HG03469 (cell line): ENCODE results near the gene OTP.

ENCODE experiments used
- ATAC-seq: cut with Tn5 transposase; IDR thresholded peaks from one replicate; pipeline ENCODE4 v1.9.1; 2021; ENCODE audit warnings: mild to moderate bottlenecking, moderate library complexity, moderate number of reproducible peaks; ENCODE audit not compliant: unreplicated experiment

Gene OTP

DNA sequence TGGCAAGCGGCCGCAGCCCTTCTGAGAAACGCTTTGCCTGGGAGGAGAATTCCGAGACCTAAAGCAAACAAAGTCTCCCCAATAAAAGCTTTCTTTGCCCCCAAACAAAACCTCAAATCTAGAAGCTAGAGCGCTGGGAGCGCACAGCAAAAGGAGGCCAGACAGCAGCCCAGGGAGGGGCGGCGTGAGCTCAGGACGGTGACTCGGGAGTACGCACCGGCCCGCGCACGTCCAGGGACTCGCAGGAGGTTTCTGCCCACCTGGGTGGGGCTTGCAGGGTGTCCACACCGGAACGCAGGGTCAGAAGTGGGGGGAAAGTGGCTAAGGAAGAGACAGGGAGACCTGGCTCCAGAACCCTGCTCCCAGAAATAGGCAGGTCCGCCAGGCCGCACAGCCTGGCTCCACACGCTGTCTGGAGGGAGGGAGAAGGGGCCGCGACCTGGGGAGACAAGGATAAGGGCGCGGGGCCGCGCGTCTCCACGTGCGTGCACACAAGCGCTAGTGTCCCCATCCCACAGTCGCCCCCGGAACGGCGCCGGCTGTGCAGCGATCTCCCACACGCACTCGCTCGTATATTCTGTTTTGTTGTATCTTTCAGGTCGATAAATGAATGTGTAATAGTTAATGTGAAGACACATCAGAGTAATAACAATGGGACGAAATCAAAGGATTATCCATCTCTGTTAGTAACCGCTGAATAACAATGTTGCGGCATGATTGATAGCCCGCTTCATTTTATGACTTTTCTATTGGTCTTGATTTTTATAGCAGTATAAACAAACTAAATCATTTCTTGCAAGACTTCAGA is 2.3 kb upstream of the OTP start:
- ATAC-seq = no peak

GRCh38 chr5:77638763-77639671 is 504 bp upstream of the OTP start:
- no peak for ATAC-seq

GRCh38 chr5:77637170-77637997 is 1.1 kb downstream of the OTP start:
- no peak for ATAC-seq

GRCh38 chr5:77636641-77637169 is 1.8 kb downstream of the OTP start:
- ATAC-seq = no peak

DNA sequence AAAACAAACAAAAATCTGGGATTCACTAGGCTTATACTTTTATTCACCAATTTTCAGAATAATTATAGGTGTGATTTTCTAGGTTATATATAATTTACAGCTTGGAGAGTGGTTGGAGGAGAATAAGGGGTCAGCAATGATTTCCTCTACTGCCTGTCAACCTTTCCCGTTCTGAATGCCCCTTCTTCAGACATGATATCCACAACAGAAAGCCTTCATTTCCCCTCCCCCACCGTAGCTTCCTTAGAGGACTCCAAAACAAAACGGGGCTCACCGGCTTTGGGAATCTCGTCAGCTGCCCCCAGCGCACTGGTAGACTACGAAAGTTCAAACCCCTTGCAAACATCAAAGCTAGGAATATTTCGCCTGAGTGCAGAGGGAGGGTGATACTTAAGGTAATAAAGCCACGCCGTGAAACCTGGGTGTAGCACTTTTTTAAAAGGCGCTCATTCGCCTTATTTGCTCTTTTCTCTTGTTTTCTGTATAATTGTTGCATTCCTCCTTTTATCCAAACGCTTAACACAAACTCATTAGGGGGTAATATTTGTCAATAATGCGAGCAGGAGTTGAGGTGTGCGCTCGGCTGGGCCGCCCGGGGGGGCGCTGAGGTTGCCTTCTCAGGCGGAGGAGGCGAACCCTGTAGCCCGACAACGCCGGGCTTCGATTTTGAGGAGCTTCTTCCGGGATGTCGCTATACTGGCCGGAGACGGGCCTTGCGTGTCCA is 2.4 kb downstream of the OTP start:
- no peak for ATAC-seq

GRCh38 chr5:77635067-77635916 is 3.2 kb downstream of the OTP start:
- ATAC-seq = no peak

DNA sequence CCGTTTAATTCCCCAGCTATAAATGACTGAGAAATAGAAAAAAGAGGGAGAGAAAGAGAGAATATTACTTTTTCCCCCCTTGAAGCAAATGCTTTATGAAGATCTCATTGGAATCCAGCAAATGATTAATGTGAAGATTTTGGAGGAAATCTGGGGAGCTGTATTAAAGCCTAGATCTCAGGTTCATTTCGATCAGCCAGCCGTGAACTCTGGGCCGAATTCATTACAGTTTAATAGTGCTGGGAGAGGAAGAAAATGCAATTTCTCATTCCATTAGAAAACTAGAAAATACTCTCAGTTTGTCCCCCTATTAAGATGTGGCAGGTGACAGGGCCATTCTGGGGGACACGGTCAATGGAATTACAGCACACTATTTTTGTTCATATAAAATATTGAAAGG is 4.8 kb downstream of the OTP start:
- no peak for ATAC-seq

GRCh38 chr5:77633207-77633675 is 5.3 kb downstream of the OTP start:
- ATAC-seq = no peak

DNA sequence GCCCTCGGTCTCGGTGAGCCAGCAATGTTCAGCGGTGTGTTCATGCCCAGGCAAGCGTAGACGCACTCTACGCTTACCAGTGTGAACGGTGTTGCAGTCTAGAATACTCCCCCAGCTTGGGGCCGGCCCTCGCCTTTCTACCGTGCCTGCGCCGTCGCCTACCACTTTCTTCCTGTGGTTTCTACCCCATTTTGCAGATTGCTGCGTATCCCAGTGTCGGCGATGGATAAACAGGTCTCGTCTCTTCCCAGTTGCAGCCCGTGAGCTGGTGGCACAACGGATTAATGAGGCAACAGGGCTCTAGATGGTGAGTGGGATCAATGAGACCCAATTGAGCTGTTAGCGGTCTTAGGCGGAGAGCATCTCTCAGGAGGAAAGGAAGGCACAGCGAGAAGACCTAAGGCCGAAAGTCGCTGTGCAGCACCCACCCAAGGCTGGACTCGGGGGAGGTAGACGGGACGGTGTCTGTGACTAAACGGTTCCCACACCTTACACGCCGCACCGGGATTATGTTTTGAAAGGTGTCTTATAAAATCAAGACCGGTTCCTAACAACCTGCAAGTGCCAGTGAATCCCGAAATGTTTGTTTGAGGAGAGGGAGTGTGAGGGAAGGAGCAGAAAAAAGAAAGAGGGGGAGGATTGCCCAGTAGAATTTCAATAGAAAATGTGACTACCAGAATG is 5.8 kb downstream of the OTP start:
- no peak for ATAC-seq

DNA sequence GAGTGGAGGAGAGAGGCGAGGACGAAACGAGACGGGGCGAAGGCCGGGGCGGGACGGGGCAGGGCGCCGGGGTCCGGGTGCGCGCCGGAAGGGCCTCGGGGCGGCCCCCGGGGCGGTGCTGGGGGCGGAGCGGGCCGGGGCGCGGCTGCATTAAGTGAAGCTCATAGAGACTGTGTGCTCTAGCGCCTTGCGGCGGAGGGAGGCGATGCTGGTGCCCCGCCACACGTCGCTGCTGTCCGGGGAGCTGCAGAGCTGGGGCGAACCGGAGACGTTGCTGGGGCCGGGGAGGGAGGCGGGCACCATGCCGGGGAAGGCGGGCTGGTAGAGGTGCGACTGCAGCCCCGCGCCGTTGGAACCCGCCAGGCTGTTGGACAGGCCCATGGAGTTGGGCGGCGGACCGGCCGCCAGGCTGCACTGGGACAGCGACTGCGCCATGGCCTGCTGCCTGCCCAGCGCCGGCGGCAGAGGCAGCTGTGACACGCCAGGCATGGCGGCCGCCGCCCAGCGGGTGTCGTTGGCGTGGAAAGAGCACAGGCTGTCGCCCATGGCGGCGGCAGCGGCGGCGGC is 8.3 kb downstream of the OTP start:
- ATAC-seq = peak; percentile 67

- no peak for ATAC-seq
Measured at GRCh38 chr5:77629509-77630113, 8.9 kb downstream of the OTP start.

DNA sequence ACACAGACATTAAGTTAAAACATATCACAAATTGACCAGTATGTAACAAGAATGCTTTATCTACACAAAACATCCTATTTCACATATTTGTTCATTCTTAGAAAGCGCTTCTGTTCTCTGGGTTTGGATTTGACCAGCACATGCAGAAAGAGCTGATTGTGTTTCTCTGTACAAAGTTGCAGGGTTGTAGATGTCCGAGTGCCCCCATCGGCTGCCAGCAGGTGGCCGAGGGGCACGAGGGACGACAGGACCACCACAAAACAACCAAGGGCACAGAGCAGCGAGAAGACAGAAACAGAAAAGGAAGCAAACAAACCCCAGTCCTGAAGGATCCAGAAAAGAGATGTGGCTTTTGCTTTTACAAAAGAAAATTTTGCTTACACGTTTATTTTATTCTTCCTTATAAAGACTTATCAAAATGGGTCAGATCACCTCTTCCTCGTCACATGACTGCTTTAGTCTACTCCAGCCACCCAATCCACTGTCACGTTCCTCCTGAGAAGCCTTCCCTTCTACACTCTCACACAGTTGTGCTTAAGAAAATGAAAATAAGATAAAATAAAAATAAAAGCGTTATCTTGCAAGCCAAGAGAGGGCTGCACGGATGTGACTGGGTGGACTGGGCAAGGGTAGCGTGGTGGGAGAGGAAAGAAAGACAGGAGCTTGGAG is 9.5 kb downstream of the OTP start:
- ATAC-seq = no peak

- no peak for ATAC-seq
Measured at GRCh38 chr5:77627869-77628674, 10.4 kb downstream of the OTP start.

DNA sequence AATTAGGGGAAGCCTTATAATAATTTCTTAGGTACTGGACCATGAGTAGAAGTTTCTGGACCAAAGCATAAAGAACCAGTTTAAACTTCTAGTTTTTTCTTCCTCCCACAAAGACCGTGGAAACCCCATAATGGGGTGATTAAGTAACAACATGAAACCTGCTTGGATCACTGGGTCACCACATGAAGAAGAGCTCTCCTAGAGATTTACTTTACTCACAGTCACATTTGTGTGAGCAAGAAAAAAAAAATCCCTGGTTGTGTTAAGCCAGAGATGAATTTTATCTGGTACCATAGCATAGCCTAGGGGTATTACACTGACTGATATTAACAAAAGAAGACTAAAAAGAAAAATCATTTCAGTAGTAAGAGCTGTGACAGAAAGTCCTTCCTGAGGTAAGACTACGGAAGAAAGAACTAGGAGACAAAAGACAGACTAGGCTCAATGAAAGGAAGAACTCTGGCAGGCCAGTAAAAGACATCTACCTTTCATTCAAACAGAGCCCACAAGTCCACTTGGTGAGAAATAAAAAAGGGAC is 15.2 kb downstream of the OTP start:
- no peak for ATAC-seq

DNA sequence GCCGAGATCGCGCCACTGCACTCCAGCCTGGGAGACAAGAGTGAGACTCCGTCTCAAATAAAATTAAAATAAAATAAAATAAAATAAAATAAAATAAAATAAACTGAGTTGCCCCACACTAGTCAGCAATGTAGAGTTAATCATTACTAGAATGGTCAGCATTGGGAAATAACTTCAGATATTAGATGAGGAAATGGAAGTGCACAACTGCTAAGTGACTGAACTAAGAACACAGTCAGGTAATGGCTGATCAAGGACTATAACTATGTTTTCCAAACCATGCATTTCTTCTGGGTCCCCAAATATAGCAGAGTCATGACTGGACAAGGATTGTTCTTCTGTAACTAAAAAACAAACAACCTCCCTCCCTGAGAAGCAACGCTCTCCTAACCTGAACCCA is 17.1 kb downstream of the OTP start:
- no peak for ATAC-seq

DNA sequence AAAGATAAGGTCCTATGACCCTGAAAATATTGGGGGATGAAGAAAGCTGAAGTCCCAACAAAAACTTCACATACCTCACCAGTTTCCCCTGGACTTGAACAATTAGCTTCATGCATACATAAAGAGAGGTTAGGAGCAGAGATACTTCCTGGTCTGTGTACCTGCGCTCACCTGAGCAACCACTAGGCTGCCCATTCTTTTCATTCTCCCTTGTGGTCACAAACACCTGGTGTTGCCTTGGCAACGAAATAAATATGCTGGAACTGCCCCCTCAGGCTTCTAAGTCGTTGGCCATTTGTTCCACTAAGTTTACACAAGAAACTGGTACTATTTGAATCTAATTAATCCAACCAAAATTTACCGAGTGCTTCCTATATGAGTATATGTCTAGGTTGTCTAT is 18.1 kb downstream of the OTP start:
- no peak for ATAC-seq
